Liver (tissue), 3 donors: ENCODE results near the gene KDM3A.

Experiments used
- CTCF ChIP-seq: fragments of 150-350 bp; IDR thresholded peaks from 2 replicates; pipeline ENCODE4 v1.5.1; 2017; ENCODE audit warnings: improper control_type of control experiment, low read depth, low read length; ENCODE audit not compliant: missing input control
- EGR1 ChIP-seq, 2 donors: IDR thresholded peaks; 2 replicates each; pipeline ENCODE4 v1.6.1; 2016 to 2018; ENCODE audit warnings: antibody characterized with exemption in 2 of 2, low read depth in 2 of 2
- GABPA ChIP-seq, 2 donors: IDR thresholded peaks in 1 of 2; conservative IDR thresholded peaks in 1 of 2; 2 replicates each; pipeline ENCODE4 v1.6.1; 2016; ENCODE audit warnings: antibody characterized with exemption in 2 of 2, mild to moderate bottlenecking in 1 of 2, moderate library complexity in 1 of 2
- NR2F2 ChIP-seq: IDR thresholded peaks from 2 replicates; pipeline ENCODE4 v1.6.1; 2016; ENCODE audit warnings: antibody characterized with exemption
- RAD21 ChIP-seq, 2 donors: IDR thresholded peaks; 2 replicates each; pipeline ENCODE4 v1.6.1; 2016; ENCODE audit warnings: antibody characterized with exemption in 2 of 2, mild to moderate bottlenecking in 2 of 2
- TF ChIP-seq, protein P1 (sequence below): IDR thresholded peaks from 2 replicates; pipeline ENCODE4 v1.6.1; 2016; ENCODE audit warnings: antibody characterized with exemption, mild to moderate bottlenecking
- donor health status: healthy.
- donor health status: healthy.

DNA sequence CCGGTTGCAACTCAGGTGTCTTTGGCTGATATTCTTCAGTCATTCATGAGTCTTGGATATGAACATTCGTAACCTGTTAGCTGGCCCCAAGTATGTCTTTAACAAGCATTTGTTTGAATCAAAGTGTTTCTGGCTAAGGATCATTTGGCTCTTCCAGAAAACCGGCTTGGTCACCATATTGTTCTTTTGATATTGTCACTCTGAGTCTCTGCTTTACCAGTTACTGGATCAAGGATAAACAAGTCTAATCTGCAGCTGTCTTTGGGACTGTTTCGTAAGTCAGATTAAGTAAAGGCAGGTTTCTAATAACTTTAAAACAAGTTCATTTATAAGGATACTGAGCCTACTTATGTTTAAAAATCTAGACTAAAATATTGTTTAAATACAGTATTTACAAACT is 49.1 kb downstream of the KDM3A start:
- TF ChIP-seq, protein P1, sequence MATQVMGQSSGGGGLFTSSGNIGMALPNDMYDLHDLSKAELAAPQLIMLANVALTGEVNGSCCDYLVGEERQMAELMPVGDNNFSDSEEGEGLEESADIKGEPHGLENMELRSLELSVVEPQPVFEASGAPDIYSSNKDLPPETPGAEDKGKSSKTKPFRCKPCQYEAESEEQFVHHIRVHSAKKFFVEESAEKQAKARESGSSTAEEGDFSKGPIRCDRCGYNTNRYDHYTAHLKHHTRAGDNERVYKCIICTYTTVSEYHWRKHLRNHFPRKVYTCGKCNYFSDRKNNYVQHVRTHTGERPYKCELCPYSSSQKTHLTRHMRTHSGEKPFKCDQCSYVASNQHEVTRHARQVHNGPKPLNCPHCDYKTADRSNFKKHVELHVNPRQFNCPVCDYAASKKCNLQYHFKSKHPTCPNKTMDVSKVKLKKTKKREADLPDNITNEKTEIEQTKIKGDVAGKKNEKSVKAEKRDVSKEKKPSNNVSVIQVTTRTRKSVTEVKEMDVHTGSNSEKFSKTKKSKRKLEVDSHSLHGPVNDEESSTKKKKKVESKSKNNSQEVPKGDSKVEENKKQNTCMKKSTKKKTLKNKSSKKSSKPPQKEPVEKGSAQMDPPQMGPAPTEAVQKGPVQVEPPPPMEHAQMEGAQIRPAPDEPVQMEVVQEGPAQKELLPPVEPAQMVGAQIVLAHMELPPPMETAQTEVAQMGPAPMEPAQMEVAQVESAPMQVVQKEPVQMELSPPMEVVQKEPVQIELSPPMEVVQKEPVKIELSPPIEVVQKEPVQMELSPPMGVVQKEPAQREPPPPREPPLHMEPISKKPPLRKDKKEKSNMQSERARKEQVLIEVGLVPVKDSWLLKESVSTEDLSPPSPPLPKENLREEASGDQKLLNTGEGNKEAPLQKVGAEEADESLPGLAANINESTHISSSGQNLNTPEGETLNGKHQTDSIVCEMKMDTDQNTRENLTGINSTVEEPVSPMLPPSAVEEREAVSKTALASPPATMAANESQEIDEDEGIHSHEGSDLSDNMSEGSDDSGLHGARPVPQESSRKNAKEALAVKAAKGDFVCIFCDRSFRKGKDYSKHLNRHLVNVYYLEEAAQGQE: no peak
- TF ChIP-seq CTCF: no peak
- no peak for TF ChIP-seq RAD21 (IDR thresholded peaks at IDR 0.05)
- TF ChIP-seq NR2F2: no peak
- TF ChIP-seq EGR1 (IDR thresholded peaks at IDR 0.05; ENCODE audit: low read depth in 2 of 2): no peak
- TF ChIP-seq GABPA (IDR thresholded peaks at IDR 0.05 in 1 of 2, conservative IDR thresholded peaks at IDR 0.05 in 1 of 2): no peak
